ENCODE measurements around the gene PLA2G4D.

Gene PLA2G4D, protein sequence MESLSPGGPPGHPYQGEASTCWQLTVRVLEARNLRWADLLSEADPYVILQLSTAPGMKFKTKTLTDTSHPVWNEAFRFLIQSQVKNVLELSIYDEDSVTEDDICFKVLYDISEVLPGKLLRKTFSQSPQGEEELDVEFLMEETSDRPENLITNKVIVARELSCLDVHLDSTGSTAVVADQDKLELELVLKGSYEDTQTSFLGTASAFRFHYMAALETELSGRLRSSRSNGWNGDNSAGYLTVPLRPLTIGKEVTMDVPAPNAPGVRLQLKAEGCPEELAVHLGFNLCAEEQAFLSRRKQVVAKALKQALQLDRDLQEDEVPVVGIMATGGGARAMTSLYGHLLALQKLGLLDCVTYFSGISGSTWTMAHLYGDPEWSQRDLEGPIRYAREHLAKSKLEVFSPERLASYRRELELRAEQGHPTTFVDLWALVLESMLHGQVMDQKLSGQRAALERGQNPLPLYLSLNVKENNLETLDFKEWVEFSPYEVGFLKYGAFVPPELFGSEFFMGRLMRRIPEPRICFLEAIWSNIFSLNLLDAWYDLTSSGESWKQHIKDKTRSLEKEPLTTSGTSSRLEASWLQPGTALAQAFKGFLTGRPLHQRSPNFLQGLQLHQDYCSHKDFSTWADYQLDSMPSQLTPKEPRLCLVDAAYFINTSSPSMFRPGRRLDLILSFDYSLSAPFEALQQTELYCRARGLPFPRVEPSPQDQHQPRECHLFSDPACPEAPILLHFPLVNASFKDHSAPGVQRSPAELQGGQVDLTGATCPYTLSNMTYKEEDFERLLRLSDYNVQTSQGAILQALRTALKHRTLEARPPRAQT

DNA sequence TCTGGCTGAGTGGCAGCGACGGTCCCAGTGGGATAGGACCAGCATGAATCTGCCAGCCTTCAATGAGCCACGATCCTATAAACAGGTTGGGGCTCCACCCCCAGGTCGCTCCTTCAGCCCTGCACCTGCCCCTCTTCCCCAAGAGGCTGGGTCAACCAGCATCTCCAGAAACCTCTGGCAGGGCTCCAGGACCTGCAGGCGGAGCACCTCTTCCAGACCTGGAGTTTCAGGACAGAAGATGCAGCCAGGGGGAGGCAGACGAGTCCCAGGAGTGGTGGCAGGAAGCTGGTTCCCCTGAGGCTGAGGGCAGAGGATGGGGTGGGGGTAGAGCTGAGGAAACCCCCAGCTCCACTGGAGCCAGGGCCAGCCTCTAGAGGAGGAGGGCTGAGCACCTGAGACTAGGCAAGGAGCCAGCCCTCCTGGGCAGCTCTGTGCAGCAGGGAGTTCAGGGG lies at the start of gene PLA2G4D:
Gene PLA2G4D, minus strand, starts transcription at position 51 of the 452 bp plus-strand sequence. CDS start 103 bp downstream, outside the sequence.
- peak; percentile 83 for DNase-seq

DNA sequence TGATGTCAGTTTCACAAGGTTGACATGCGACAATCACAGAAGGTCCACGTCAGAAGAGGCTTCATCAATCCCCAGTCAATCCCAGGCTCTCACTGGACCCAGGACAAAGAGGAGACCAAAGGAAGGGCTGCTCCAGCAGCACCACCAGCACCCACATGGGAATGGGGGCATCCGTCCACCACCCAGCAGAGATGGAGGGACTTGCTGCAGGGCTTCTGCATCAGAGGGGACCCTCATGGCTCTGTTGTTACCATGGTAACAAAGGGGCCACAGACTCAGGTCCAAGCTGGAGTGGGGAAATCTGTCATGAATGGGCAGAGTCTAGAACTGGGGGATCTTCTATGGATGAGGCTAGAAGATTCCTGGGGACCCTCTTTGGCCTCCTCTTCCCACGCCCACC lies 49.0 kb upstream of the PLA2G4D start:
- no peak for DNase-seq

DNA sequence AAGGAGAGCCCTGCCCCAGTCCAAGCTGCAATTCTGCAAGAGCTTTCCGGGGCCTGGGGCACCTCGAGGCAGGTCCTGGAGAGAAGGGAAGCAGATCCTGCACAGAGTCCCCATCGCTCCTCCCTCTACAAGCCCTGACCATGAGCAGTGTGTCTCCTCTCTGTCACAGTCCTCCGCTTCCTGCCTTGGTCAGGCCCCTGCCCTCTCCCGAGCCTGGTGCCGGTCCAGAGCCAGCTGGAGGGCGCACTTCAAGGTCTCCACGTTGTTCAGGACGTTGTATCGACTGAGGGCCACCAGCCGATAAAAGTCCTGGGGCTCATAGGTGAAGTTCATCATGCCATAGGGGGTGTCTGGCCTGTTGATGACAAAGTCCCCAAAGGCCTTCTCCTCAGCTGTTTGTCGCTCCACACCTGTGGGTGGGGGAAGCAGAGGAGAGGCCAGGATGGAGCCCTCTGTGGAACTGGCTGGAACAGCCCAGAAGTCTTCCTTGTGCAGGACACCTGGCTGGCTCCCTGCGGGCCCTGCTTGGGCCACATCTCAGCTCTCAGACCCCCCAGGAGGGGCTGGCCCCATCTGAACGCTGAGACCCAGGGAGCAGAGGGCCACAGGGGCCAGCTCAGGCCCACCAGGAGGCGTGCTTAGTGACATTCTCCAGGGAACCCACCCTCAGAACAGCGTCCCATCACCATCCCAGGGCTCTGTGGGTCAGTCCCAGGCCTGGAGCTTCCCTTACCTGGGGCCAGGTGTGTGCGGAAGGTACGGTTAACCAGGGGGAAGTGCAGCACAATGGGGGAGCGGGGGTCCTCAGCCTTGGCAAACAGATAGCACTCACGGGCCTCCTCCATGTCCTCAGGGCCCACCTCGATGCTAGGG lies 47.7 kb upstream of the PLA2G4D start:
- DNase-seq, result no peak

DNA sequence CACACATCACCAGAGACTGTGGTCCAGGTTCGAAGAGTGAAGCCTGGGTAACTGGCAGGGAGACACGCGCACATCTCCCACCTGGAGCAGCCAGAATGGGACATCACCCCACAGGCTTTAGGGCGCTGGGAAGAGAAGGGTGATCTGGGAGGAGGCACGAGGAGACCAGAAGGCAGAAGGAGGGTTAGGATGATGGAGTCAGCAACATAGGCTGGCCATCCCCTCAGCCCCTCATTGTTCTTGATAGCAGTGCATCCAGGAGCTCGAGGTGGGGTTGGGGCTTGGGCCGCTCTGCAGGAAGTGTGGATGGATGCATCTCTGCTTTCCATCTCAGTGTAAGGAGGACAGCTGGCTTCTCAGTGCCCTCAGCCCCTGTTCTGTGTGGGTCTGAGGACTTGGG lies 46.9 kb upstream of the PLA2G4D start:
- no peak for DNase-seq

DNA sequence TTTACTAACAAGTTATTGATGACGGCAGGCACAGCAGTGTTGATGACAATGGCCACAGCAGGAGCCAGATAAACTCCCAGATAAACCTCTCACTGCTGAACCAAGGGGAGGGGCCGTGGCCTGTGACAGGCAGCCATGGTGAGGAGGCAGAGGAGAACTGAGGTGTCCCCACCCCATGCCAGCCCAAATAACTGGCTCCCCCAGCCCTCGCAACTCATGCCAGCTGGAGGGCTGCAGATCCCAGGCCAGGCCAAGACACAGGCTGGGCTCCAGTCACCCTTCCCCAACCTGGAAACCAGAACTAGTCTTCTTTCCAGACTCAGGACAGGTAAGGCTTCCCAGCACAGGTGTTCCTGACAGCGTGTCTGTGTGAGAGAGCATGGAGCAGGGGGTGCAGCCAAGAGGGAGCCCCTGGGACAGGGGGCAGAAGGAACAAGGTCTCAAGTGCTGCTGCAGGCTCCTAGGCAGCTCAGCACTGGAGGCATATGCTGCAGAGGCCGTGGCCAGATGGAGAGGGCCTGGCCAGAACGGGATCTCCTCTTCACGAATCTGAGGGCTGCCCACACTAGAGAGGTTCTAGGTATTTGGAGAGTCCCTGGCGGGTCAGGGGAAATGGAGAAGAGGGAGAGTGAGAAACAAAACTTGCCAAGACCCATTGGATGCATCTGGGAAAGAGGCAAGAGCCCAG lies 46.2 kb upstream of the PLA2G4D start:
- no peak for DNase-seq

DNA sequence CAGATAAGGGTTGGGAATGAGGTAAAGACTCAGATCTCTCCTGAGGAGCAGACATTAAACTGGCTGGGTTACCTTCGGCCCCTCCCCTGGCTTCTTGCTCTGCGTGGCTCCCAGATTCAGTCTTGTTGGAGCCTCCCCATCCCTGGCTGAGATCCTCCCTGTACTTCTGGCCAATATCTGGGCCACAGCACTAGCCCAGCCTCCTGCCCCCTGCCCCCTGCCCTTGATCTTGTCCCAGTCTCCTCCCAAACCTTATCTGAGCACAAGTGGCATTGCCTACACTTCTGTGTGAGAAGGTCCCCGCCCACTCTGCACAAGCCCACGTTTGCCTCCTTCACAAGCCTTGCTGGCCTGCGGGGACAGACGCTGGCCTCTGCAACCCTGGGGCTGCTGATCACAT lies 45.2 kb upstream of the PLA2G4D start:
- DNase-seq, result no peak

DNA sequence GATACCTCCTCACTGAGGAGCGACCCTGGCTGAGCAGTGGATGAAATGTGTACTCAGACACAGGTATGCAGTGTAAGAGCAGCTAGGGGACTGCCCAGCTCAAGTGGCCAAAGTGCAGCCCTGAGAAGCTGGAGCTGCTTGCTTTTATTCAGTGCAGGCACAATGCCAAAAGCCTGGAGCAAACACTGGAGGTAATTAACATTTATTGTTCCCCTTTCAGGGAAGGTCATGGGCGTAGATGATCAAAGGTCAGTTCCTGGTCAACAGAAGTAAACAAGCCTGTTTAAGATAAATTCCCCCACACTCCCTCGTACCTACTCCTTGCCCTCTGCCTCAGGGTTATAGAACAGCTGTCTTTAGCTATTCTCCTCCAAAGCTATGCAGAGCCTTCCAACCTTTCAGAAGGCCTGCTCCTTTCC lies 44.6 kb upstream of the PLA2G4D start:
- peak; percentile 71 for DNase-seq

DNA sequence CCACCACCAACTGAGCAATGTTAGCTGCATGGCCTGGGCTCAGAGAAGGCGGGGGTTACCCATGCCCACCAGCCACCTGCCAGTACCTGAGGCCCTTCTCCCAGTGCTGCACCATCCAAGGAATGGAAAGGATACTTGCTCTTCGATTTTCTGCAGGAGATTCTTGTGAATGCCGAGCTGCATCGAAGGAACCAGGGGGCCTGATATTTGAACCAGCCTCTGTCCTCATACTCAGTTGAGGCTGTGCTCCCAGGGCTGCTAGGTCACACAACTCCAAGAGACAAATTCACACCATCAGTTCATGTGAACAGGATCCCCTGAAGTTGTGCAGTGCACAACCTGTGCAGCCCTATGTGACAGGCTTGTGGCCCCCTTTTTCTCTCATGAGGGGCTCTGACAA lies 44.0 kb upstream of the PLA2G4D start:
- DNase-seq, result no peak

DNA sequence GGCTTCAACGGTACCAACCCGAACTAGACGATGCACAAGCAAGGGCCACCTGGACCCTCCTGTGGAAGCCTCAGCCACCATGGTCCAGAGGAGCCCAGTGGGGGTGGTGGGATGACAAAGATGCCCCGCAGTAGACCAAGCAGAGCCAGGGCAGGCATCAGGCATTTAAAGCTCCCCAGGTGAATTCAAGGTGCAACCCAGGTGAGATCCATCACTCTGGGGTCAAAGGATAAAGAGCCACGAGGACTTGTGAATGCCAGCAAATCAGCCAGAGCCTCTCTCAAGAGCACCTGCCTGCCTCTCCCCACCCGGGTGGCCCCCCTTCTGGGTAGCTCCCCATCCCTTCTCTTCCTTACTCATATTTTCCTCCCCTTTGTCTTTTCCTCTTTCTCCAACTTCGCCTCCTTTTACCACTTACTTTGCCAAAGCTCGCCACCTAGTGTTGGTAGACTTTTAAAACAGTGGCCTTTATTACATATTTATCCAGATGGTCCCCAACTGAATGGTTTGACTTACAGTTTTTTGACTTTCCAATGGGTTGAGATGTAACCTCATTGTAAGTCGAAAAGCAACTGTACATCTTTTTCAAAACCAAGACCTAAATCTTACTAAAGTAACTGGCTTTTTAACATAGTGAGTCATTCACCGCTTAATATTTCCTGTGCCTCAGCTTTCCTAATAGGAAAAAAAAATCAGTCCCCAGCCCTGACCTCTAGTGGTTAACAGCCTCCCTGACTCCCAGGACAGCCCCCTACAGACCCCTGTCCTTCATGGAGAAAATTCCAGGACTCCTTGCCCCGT lies 43.3 kb upstream of the PLA2G4D start:
- DNase-seq, result peak; percentile 70

DNA sequence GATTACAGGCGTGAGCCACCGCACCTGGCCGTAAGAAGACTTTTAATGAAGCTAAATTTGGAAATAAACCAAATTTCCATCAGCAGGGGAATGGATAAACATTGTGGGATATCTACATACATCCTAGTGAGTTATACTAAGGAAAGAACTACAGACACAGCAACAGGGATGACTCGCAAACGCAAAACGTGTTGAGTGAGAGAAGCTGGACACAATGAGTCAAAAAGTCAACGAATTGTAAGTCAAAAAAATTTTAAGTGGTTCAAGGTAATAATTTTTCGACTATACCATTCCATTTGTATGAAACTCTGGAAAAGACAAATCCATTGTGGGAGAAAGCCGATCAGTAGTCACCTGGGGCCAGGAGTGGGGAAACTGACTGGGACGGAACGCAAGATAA lies 42.2 kb upstream of the PLA2G4D start:
- DNase-seq, result no peak

DNA sequence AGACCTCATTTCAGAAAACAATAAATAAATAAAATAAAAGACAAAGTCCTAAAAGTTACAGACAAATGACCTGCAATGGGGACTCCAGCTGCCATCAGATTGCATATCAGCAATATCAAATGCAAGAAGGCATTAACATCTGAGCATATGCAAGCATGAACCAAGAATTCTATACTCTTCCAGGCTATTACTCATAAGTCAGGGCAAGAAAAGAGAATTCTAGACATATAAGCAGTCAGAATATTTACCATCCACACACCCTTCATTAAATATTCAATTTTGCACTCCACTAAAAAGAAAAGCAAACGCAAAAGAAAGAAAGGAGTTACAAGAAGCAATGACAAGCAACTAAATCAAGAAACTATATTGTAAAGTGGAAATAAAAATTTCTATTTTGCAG lies 41.0 kb upstream of the PLA2G4D start:
- no peak for DNase-seq

DNA sequence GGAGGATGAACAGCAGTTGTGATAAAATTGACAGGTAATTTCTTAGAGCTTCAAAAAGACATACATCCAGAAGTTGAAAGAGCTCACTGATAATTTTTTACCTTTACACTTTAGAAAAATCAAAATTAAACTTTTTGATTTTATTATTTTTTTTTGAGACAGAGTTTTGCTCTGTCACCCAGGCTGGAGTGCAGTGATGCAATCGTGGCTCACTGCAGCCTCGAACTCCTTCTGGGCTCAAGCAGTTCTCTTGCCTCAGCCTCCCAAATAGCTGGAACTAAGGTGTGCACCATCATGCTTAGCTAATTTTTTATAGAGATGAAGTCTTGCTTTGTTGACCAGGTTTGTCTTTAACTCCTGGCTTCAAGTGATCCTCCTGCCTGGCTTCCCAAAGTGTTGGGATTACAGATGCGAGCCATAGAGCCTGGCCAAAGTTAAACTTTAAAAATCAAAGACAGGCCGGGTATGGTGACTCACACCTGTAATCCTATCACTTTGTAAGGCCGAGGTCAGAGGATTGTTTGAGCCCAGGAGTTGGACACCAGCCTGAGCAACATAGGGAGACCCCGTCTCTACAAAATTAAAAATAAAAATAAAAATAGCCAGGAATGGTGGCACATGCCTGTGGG lies 40.4 kb upstream of the PLA2G4D start:
- DNase-seq, result no peak

DNA sequence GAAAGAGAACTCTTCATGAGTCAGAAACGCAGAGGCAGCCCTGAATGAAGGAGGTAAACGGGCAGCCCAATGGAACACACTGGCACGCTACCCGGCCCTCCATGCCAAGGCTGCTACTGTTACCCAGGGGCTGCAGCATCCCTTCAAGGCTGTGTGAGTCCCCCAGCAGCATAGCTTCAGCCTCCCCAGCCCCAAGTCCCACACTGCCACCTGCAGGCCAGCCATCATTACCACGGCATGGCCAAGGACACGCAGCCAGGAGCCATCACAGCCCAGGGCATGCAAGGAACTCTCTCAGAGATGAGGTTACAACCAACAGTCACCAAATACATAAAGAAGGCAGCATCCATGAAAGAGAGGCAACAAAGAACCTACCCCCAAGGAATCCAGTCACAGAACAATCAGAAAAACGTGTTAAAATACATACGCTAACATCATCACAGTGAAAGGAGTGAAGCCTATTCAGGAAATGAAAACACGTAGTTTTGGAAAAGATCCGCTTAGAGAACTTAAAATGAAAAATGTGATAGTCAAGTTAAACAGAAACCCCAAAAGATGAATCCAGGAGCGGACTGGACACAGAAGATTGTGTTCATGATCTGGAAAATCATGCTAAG lies 39.6 kb upstream of the PLA2G4D start:
- peak; percentile 78 for DNase-seq

DNA sequence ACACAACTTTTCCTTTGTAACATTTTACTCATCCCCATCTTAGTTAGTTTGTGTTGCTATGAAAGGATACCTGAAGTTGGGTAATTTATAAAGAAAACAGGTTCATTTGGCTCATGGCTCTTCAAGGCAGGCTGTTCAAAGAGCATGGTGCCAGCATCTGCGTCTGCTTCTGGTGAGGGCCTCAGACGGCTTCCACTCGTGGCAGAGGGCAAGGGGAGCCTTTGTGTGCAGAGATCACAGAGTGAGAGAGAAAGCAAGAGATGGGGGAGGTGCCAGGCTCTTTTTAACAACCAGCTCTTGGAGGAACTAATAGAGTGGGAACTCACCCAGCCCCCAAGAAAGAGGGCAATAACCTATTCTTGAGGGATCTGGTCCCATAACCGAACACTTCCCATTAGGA lies 39.0 kb upstream of the PLA2G4D start:
- no peak for DNase-seq

DNA sequence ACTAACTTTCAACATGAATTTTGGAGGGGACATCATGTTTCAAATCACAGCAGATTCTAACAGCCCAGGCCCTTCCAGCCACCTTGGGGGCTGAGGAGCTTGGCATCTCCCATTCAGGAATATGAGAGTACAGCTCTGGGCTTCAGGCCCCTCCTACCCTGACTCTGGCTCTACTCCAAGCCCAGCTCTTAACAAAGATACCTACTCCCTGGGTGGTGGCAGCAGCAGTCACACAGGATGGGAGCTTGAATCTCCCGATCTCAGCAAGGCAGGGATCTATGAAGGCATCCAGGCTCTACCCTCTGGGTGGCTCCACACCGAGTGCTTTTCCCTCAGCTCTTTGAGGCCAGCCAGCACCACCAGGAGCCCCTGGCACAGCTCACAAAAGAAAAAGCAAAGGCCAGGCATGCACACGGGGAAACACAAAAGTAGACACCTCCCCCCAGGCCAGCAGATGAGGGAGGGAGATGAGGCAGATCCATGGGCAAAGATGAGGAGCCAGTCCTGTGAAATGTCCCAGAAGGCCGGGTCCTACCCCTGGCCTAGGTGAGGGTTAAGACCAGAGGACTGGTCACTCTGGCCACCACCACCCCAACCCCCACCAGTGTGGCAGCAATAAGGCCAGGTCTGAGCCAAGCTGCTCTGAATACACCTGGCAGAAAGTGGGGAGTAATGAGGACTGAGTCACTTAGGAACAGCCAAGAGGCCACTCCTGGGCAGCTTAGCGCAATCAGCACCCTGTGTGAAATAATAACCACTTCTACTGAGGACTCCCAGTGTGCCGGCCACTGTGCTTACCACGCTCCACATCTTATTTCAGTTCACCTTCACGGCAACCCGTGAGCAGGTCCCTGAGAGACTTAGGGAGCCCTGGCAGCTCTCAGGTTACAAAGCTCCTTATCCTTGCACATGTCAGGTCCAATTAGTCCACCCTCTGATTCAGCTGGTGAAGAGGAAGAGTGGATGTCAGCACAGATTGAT lies 37.8 kb upstream of the PLA2G4D start:
- peak; percentile 26 for DNase-seq

DNA sequence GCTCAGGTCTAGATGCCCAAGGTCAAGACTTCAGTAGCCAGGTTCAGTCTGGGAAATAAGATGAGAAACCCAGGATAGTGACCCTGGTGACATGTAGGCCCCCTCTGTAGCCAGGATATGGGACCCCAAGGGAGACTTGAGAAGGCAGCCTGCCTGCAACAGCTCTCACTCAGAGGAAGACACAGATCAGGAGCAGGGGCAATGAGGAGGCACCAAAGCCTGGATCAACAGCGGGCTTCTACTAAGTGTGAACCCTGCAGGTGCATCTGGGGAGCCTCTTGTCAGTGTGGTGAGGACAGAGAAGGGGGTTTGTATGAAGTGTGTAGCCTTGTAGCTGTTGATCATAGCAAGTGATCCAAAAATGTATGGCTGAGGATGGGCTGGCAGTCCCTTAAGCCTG lies 36.6 kb upstream of the PLA2G4D start:
- DNase-seq, result no peak

DNA sequence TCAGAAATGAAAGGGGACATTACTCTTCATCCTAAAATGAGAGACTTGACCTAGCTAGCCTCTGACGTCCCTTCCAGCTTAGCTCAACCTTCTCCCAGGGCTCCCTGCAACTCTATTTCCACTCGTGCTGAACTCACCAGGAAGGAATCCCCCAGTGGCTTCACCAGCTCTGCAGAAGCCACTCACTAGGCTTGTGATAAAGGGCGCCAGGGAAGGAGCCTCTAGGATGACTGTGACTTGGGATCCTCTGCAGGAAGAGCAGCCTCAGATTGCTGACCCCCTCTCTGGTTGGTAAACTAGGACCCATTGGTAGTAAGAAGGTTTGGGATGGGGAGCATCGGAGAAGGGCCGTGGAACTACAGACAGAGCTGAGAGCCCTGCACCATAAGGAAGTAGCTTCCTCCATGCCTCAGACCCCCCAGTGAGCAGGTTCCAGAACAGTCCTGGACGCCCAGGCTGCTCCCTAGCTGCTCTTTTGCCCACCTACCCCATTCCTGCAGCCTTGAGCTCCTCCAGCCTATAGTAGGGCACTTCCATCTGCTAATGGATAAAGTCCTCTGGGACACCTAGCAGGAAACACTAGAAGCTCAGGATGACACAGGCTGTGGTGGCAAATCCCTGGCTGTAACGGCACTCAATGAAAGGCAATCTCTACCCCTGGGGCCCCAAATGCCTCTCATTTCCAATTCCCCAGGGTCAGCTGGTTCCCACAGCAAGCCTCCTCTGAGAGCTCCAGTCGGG lies 36.1 kb upstream of the PLA2G4D start:
- no peak for DNase-seq

DNA sequence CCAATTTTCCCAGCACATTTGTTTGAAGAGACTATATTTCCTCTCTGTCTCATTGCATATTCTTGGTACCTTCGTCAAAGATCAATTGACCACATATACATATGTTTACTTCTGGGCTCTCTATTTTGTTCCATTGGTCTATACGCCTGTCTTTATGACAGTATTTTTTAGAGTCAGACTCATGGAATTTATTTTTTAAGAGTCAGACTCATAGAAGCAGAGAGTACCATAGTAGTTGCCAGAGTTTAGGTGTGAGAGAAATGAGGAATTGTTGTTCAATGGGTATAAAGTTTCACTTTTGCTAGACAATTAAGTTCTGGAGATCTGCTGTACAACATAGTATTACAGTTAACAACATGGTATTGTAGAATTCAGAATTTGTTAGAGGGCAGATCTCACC lies 35.0 kb upstream of the PLA2G4D start:
- no peak for DNase-seq

DNA sequence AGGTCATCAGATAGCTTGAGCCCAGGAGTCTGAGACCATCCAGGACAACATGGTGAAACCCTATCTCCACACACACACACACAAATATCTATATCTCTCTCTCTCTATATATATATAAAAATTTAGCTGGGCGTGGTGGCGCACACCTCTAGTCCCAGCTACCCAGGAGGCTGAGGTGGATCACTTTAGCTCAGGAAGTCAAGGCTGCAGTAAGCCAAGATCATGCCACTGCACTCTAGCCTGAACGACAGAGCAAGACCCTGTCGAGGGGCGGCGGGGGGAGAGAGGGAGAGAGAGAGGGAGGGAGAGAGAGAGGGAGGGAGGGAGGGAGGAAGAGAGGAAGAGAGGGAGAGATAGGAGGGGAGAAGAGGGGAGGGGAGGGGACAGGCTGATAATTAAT lies 34.1 kb upstream of the PLA2G4D start:
- no peak for DNase-seq
